Fibroblast of lung (primary cell): Measurements from ENCODE around the gene ATXN2. TPM values are rescaled to one million over a fixed set of nuclear protein-coding genes. Genes with fewer than 3 reads are reported as not detected.

Experiments used
- DNase-seq, 2 donors: peaks; one replicate each; pipeline versions ENCODE4 v3.0.0 to v3.0.0-alpha.2; 2010; ENCODE audit warnings: low read depth in 2 of 2
- H2AFZ ChIP-seq: 2 replicates; pipeline ENCODE4 v1.5.1; 2012; ENCODE audit warnings: low read length, control low read depth, inconsistent platforms
- H3K27ac ChIP-seq: 2 replicates; pipeline ENCODE4 v1.5.1; 2011; ENCODE audit warnings: low read length, control low read depth; ENCODE audit not compliant: insufficient read depth
- H3K27me3 ChIP-seq: 2 replicates; pipeline ENCODE4 v1.5.1; 2011; ENCODE audit warnings: mild to moderate bottlenecking, low read length; ENCODE audit not compliant: control insufficient read depth, insufficient read depth
- H3K36me3 ChIP-seq: 2 replicates; pipeline ENCODE4 v1.5.1; 2011; ENCODE audit warnings: low read length; ENCODE audit not compliant: control insufficient read depth, insufficient read depth
- H3K4me1 ChIP-seq: 2 replicates; pipeline ENCODE4 v1.5.1; 2011; ENCODE audit warnings: low read length; ENCODE audit not compliant: control insufficient read depth, insufficient read depth; ENCODE audit errors: extremely low read depth
- H3K4me2 ChIP-seq: 2 replicates; pipeline ENCODE4 v1.5.1; 2011; ENCODE audit warnings: low read length, control low read depth; ENCODE audit not compliant: insufficient read depth; ENCODE audit errors: extremely low read depth
- H3K4me3 ChIP-seq, 4 experiments: fragments of 200-600 bp in 1 of 4; sonication (generic) in 1 of 4; replicated peaks in 1 of 4; 2 replicates each; pipeline ENCODE4 v1.5.1; 2011 to 2016; ENCODE audit warnings: low read length in 4 of 4, low read depth in 3 of 4, mild to moderate bottlenecking in 3 of 4, control low read depth in 2 of 4, inconsistent platforms in 1 of 4, mixed read lengths in 1 of 4; ENCODE audit not compliant: insufficient read depth in 1 of 4; ENCODE audit errors: control extremely low read depth in 1 of 4
- H3K79me2 ChIP-seq: 2 replicates; pipeline ENCODE4 v1.5.1; 2012; ENCODE audit warnings: mild to moderate bottlenecking, low read length, inconsistent platforms; ENCODE audit not compliant: control insufficient read depth, insufficient read depth
- H3K9ac ChIP-seq: 2 replicates; pipeline ENCODE4 v1.5.1; 2011; ENCODE audit warnings: mild to moderate bottlenecking, low read length, control low read depth; ENCODE audit not compliant: insufficient read depth
- H3K9me3 ChIP-seq: 2 replicates; pipeline ENCODE4 v1.5.1; 2012; ENCODE audit warnings: low read depth, low read length; ENCODE audit not compliant: control insufficient read depth, insufficient read depth
- H4K20me1 ChIP-seq: 2 replicates; pipeline ENCODE4 v1.5.1; 2011; ENCODE audit warnings: low read length; ENCODE audit not compliant: control insufficient read depth, insufficient read depth; ENCODE audit errors: extremely low read depth
- CTCF ChIP-seq, 2 donors: IDR thresholded peaks in 1 of 2; conservative IDR thresholded peaks in 1 of 2; 1 replicate in 1 of 2; 2 replicates in 1 of 2; pipeline ENCODE4 v1.5.1; 2011 to 2012; ENCODE audit warnings: low read length in 2 of 2, control low read depth in 1 of 2, inconsistent platforms in 1 of 2, low read depth in 1 of 2, mild to moderate bottlenecking in 1 of 2
- EZH2 ChIP-seq: IDR thresholded peaks from 2 replicates; pipeline ENCODE4 v1.5.1; 2012; ENCODE audit warnings: low read length, control low read depth, mild to moderate bottlenecking; ENCODE audit errors: missing control alignments
- polyA minus RNA-seq: library from RNA; depleted of rRNA, polyadenylated mRNA; stranded (reverse); fragments of >200 nt; gene quantifications from 2 replicates; pipeline ENCODE4 v1.2.3, GENCODE V29; 2011; ENCODE audit warnings: low replicate concordance
- polyA plus RNA-seq, 2 donors: library from polyadenylated mRNA; depleted of rRNA in 1 of 2; stranded (reverse) in 1 of 2; unstranded in 1 of 2; fragments of >200 nt; gene quantifications; 2 replicates each; pipeline ENCODE4 v1.2.1, GENCODE V29; 2011 to 2012; ENCODE audit warnings: missing spikeins in 1 of 2
- total RNA-seq: library from RNA; depleted of rRNA; stranded (reverse); fragments of >200 nt; gene quantifications from 2 replicates; pipeline ENCODE4 v1.2.1, GENCODE V29; 2014

Gene ATXN2
- total RNA-seq (21.1 and 31.2 TPM in 2 replicates), polyA plus RNA-seq (25.9 and 33.6 TPM in 2 replicates), polyA minus RNA-seq (66.4 and 149 TPM in 2 replicates)
- polyA plus RNA-seq (2012) = 44.8 and 46.4 TPM in 2 replicates

GRCh38 chr12:111598637-111599452 lies at the start of gene ATXN2:
TSS of gene ATXN2 (minus strand) at chr12:111599315. CDS start at chr12:111599034, 281 bp downstream.
- Histone ChIP-seq H3K4me2 (peak within 1 kb of the TSS; percentile 96), H3K9me3 (no peaks in the 10 kb centered on the region), H3K27ac (peak within 1 kb of the TSS; percentile 96), H3K79me2 (peaks cover 50% of the 10 kb centered on the region), H4K20me1 (peaks cover 6% of the 10 kb centered on the region), H2AFZ (peak within 1 kb of the TSS; percentile 71), H3K4me1 (peaks cover 3% of the 10 kb centered on the region), H3K27me3 (no peaks in the 10 kb centered on the region), H3K9ac (peak within 1 kb of the TSS; percentile 98), H3K36me3 (no peaks in the 10 kb centered on the region), H3K4me3 (peak within 1 kb of the TSS; percentile 82 to 98 (median 94))
- TF ChIP-seq CTCF (conservative IDR thresholded peaks at IDR 0.05 in 1 of 2, IDR thresholded peaks at IDR 0.05 in 1 of 2; ENCODE audit: low read depth in 1 of 2, low read length in 2 of 2) (no peak), EZH2 (no peak)
- peak in 1 of 2 donors; percentile 68 for DNase-seq

- Histone ChIP-seq H3K27me3 (no peaks in the 10 kb centered on the region), H3K9me3 (no peaks in the 10 kb centered on the region), H2AFZ (no peak overlapping the region), H3K27ac (no peak overlapping the region), H3K4me2 (no peak overlapping the region), H4K20me1 (no peaks in the 10 kb centered on the region), H3K79me2 (no peaks in the 10 kb centered on the region), H3K4me1 (peaks cover 13% of the 10 kb centered on the region), H3K4me3 (no peak overlapping the region), H3K9ac (no peak overlapping the region), H3K36me3 (peaks cover 7% of the 10 kb centered on the region)
- DNase-seq = peak; percentile 53 to 91
- no peak for TF ChIP-seq CTCF (conservative IDR thresholded peaks at IDR 0.05 in 1 of 2, IDR thresholded peaks at IDR 0.05 in 1 of 2; ENCODE audit: low read depth in 1 of 2, low read length in 2 of 2)
- TF ChIP-seq EZH2 = no peak
Measured at GRCh38 chr12:111645433-111645832, 46.3 kb upstream of the ATXN2 start.

- H3K4me1 ChIP-seq = peaks cover 13% of the 10 kb centered on the region
- peak overlapping the region; percentile 43 for H3K27ac ChIP-seq
- TF ChIP-seq EZH2 (no peak), CTCF (conservative IDR thresholded peaks at IDR 0.05 in 1 of 2, IDR thresholded peaks at IDR 0.05 in 1 of 2; ENCODE audit: low read depth in 1 of 2, low read length in 2 of 2) (no peak)
- no peaks in the 10 kb centered on the region for H3K9me3 ChIP-seq
- peaks cover 7% of the 10 kb centered on the region for H3K36me3 ChIP-seq
- DNase-seq = peak; percentile 77 to 98
- no peaks in the 10 kb centered on the region for H3K79me2 ChIP-seq
- no peak overlapping the region for H3K4me3 ChIP-seq
- H3K9ac ChIP-seq = no peak overlapping the region
- no peaks in the 10 kb centered on the region for H4K20me1 ChIP-seq
- no peaks in the 10 kb centered on the region for H3K27me3 ChIP-seq
- H3K4me2 ChIP-seq = no peak overlapping the region
- no peak overlapping the region for H2AFZ ChIP-seq
Measured at GRCh38 chr12:111643427-111643826, 44.3 kb upstream of the ATXN2 start.
